GM23338 (cell line): ENCODE measurements around the gene SPN. TPM values are rescaled to one million over a fixed set of nuclear protein-coding genes. Genes with fewer than 3 reads are reported as not detected.
A peak's percentile ranks its signal among the peaks of the same experiment; 100 is the strongest.

ENCODE experiments used
- ATAC-seq: fragments of 200-7000 bp; cut with Tn5 transposase; 3 replicates; pipeline ENCODE4 v1.9.1; 2020
- DNase-seq: peaks from one replicate; pipeline ENCODE4 v3.0.0-alpha.2; 2015; ENCODE audit warnings: low spot score
- H2AFZ ChIP-seq: fragments of 200-600 bp; sonication (generic); 2 replicates; pipeline ENCODE4 v1.8.0; 2016; ENCODE audit warnings: antibody characterized with exemption, mild to moderate bottlenecking, moderate library complexity
- H3F3A ChIP-seq: fragments of 200-600 bp; sonication (generic); replicated peaks from 2 replicates; pipeline ENCODE4 v1.8.0; 2017; ENCODE audit warnings: antibody characterized with exemption, mixed run types, low read depth
- H3K27ac ChIP-seq: fragments of 200-600 bp; sonication (generic); 2 replicates; pipeline ENCODE4 v1.6.1; 2016; ENCODE audit warnings: low read depth
- H3K27me3 ChIP-seq: fragments of 200-600 bp; sonication (generic); 2 replicates; pipeline ENCODE4 v1.8.0; 2016; ENCODE audit warnings: mild to moderate bottlenecking, mixed run types, moderate library complexity; ENCODE audit not compliant: insufficient read depth
- H3K36me3 ChIP-seq: fragments of 200-600 bp; sonication (generic); 2 replicates; pipeline ENCODE4 v1.8.0; 2016; ENCODE audit warnings: mild to moderate bottlenecking; ENCODE audit not compliant: insufficient read depth
- H3K4me1 ChIP-seq: fragments of 200-600 bp; sonication (generic); 2 replicates; pipeline ENCODE4 v1.8.0; 2016; ENCODE audit warnings: mild to moderate bottlenecking, moderate library complexity; ENCODE audit not compliant: insufficient read depth
- H3K4me2 ChIP-seq: fragments of 200-600 bp; sonication (generic); 2 replicates; pipeline ENCODE4 v1.7.1; 2017; ENCODE audit warnings: mixed run types
- H3K4me3 ChIP-seq: fragments of 200-600 bp; sonication (generic); 2 replicates; pipeline ENCODE4 v1.6.1; 2016; ENCODE audit warnings: mixed run types
- H3K79me2 ChIP-seq: fragments of 200-600 bp; sonication (generic); replicated peaks from 2 replicates; pipeline ENCODE4 v1.8.0; 2017; ENCODE audit warnings: mild to moderate bottlenecking; ENCODE audit not compliant: insufficient read depth
- H3K9me2 ChIP-seq: fragments of 200-600 bp; sonication (generic); 2 replicates; pipeline ENCODE4 v1.8.0; 2017; ENCODE audit not compliant: insufficient read depth
- H4K20me1 ChIP-seq: fragments of 200-600 bp; sonication (generic); replicated peaks from 2 replicates; pipeline ENCODE4 v1.8.0; 2017; ENCODE audit warnings: mild to moderate bottlenecking; ENCODE audit not compliant: insufficient read depth
- H3K27ac Mint-ChIP-seq: 2 replicates; pipeline ENCODE4 v1.8.0; 2020; ENCODE audit warnings: inconsistent platforms, mild to moderate bottlenecking, moderate library complexity, mixed read lengths
- H3K27me3 Mint-ChIP-seq: 3 replicates; pipeline ENCODE4 v1.8.0; 2022; ENCODE audit warnings: low read depth, mild to moderate bottlenecking, moderate library complexity, mixed read lengths, inconsistent platforms; ENCODE audit not compliant: insufficient read depth, poor library complexity
- H3K36me3 Mint-ChIP-seq: 3 replicates; pipeline ENCODE4 v1.8.0; 2021; ENCODE audit warnings: low read depth, mild to moderate bottlenecking, inconsistent platforms, moderate library complexity, mixed read lengths
- H3K4me1 Mint-ChIP-seq: 3 replicates; pipeline ENCODE4 v1.8.0; 2020; ENCODE audit warnings: mild to moderate bottlenecking, inconsistent platforms, mixed read lengths
- H3K4me3 Mint-ChIP-seq: 3 replicates; pipeline ENCODE4 v1.8.0; 2021; ENCODE audit warnings: moderate library complexity, mild to moderate bottlenecking, inconsistent platforms, mixed read lengths
- H3K9me3 Mint-ChIP-seq: 3 replicates; pipeline ENCODE4 v1.8.0; 2020; ENCODE audit warnings: moderate library complexity, mild to moderate bottlenecking, inconsistent platforms, mixed read lengths
- CREB1 ChIP-seq: fragments of 250-450 bp; sonication (Bioruptor Pico); IDR thresholded peaks from 2 replicates; pipeline ENCODE4 v1.5.0; 2020; ENCODE audit warnings: low read depth, mild to moderate bottlenecking, moderate library complexity
- CTCF ChIP-seq, 2 experiments: fragments of 200-600 bp in 1 of 2; sonication (generic) in 1 of 2; conservative IDR thresholded peaks; 2 replicates each; pipeline versions ENCODE4 v1.5.1 to v1.6.1; 2016 to 2017; ENCODE audit warnings: antibody characterized with exemption in 2 of 2, low read depth in 2 of 2, mild to moderate bottlenecking in 2 of 2, moderate library complexity in 1 of 2
- ETS1 ChIP-seq: IDR thresholded peaks from 2 replicates; pipeline ENCODE4 v1.6.1; 2016; ENCODE audit warnings: antibody characterized with exemption
- EZH2 ChIP-seq: fragments of 200-600 bp; sonication (generic); IDR thresholded peaks from one replicate; pipeline ENCODE4 v1.8.0; 2017; ENCODE audit warnings: antibody characterized with exemption, mild to moderate bottlenecking, low read depth; ENCODE audit not compliant: unreplicated experiment
- EZH2phosphoT487 ChIP-seq: fragments of 200-600 bp; sonication (generic); IDR thresholded peaks from one replicate; pipeline ENCODE4 v1.8.1; 2018; ENCODE audit warnings: antibody characterized with exemption; ENCODE audit not compliant: unreplicated experiment
- JUNB ChIP-seq: IDR thresholded peaks from one replicate; pipeline ENCODE4 v1.6.1; 2016; ENCODE audit warnings: antibody characterized with exemption; ENCODE audit not compliant: unreplicated experiment
- NANOG ChIP-seq: IDR thresholded peaks from 2 replicates; pipeline ENCODE4 v1.6.1; 2016; ENCODE audit warnings: antibody characterized with exemption, borderline replicate concordance
- ZNF114 ChIP-seq: fragments of 250-450 bp; sonication (Bioruptor Pico); IDR thresholded peaks from 2 replicates; pipeline ENCODE4 v1.5.0; 2020; ENCODE audit warnings: mild to moderate bottlenecking, moderate library complexity
- ZNF331 ChIP-seq: fragments of 250-450 bp; sonication (Bioruptor Pico); IDR thresholded peaks from 2 replicates; pipeline ENCODE4 v1.5.0; 2020; ENCODE audit warnings: low read depth, mild to moderate bottlenecking, moderate library complexity
- polyA plus RNA-seq: library from polyadenylated mRNA; unstranded; fragments of >200 nt; fragmentation: Nextera tagmentation; extraction: Ambion mirVana; gene quantifications from 2 replicates; pipeline ENCODE4 v1.2.1, GENCODE V29; 2016
- total RNA-seq: library from RNA; depleted of rRNA; stranded (reverse); fragments of >200 nt; shearing (Covaris generic); gene quantifications from 2 replicates; pipeline ENCODE4 v1.2.3, GENCODE V29; 2014; rRNA removed

Gene SPN
- total and polyA plus RNA-seq, 2 experiments from 2014 or later: 0.52 to 2.3 TPM

- H3K36me3 Mint-ChIP-seq: peaks cover 77% of the 10 kb centered on the region
- no peaks in the 10 kb centered on the region for H3K27me3 ChIP-seq
- peaks cover 50% of the 10 kb centered on the region for H3K4me1 Mint-ChIP-seq
- no peak overlapping the region for H3K4me3 ChIP-seq
- no peak overlapping the region for H2AFZ ChIP-seq
- peaks cover 31% of the 10 kb centered on the region for H3K36me3 ChIP-seq
- H3K27ac Mint-ChIP-seq: peak overlapping the region; percentile 36; the same call in 1 of the 2 replicates
- peaks cover 56% of the 10 kb centered on the region for H3K4me1 ChIP-seq
- peaks cover 31% of the 10 kb centered on the region; the same call in 1 of the 2 replicates for H3F3A ChIP-seq
- peak overlapping the region; percentile 51; the same call in 1 of the 2 replicates for H3K27ac ChIP-seq
- no peaks in the 10 kb centered on the region; the same call in 1 of the 3 replicates for H3K9me3 Mint-ChIP-seq
- H3K79me2 ChIP-seq: peaks cover 93% of the 10 kb centered on the region
- H3K4me2 ChIP-seq: no peak overlapping the region
- H4K20me1 ChIP-seq: peaks cover 42% of the 10 kb centered on the region
- peaks cover 20% of the 10 kb centered on the region for H3K27me3 Mint-ChIP-seq
- H3K9me2 ChIP-seq: no peaks in the 10 kb centered on the region
- ATAC-seq (no peak), DNase-seq (no peak)
- H3K4me3 Mint-ChIP-seq: no peak overlapping the region
- TF ChIP-seq EZH2phosphoT487 (no peak), NANOG (no peak), JUNB (no peak), CTCF (conservative IDR thresholded peaks at IDR 0.05; ENCODE audit: low read depth in 2 of 2) (no peak), ZNF331 (no peak), EZH2 (no peak)
Observed at GRCh38 chr16:29717113-29717512, 54.1 kb downstream of the SPN start.

GRCh38 chr16:29719063-29719462 lies 56.0 kb downstream of the SPN start:
- no peaks in the 10 kb centered on the region for H3K27me3 ChIP-seq
- DNase-seq (peak; percentile 24), ATAC-seq (no peak; the same call in 2 of the 3 replicates)
- TF ChIP-seq EZH2phosphoT487: no peak
- TF ChIP-seq ZNF114 (CRISPR knock-in tag): no peak
- TF ChIP-seq CREB1 (CRISPR knock-in tag): no peak
- TF ChIP-seq CTCF (conservative IDR thresholded peaks at IDR 0.05; ENCODE audit: low read depth in 2 of 2): no peak
- no peak for TF ChIP-seq JUNB
- no peak for TF ChIP-seq ETS1
- no peak for TF ChIP-seq ZNF331
- no peak for TF ChIP-seq NANOG
- H3K9me3 Mint-ChIP-seq: no peaks in the 10 kb centered on the region; the same call in 1 of the 3 replicates
- H3K4me1 ChIP-seq: peaks cover 49% of the 10 kb centered on the region
- no peaks in the 10 kb centered on the region for H3K9me2 ChIP-seq
- peaks cover 37% of the 10 kb centered on the region; the same call in 1 of the 2 replicates for H3F3A ChIP-seq
- peaks cover 23% of the 10 kb centered on the region for H3K36me3 ChIP-seq
- H3K27ac Mint-ChIP-seq: peak overlapping the region; percentile 94
- H2AFZ ChIP-seq: no peak overlapping the region
- H3K79me2 ChIP-seq: peaks cover 99% of the 10 kb centered on the region
- peak overlapping the region; percentile 59; the same call in 1 of the 2 replicates for H3K27ac ChIP-seq
- H3K4me1 Mint-ChIP-seq: peaks cover 45% of the 10 kb centered on the region
- H4K20me1 ChIP-seq: peaks cover 58% of the 10 kb centered on the region
- peak overlapping the region; percentile 44 for H3K4me2 ChIP-seq
- H3K36me3 Mint-ChIP-seq: peaks cover 75% of the 10 kb centered on the region
- H3K27me3 Mint-ChIP-seq: peaks cover 22% of the 10 kb centered on the region
- no peak overlapping the region for H3K4me3 ChIP-seq
- peak overlapping the region; percentile 56 for H3K4me3 Mint-ChIP-seq

Other genes starting within 250 kb of the SPN start
- gene BOLA2, start 208.9 kb upstream of the SPN start, total RNA-seq: 22.1 and 25.4 TPM in 2 replicates
- 30.0 and 39.6 TPM in 2 replicates for gene BOLA2, start 208.9 kb upstream of the SPN start, polyA plus RNA-seq
- 62.6 and 65.9 TPM in 2 replicates for gene SLX1B, start 208.7 kb upstream of the SPN start, total RNA-seq
- 2.8 and 2.9 TPM in 2 replicates for gene SLX1B, start 208.7 kb upstream of the SPN start, polyA plus RNA-seq
- gene SULT1A4, start 203.3 kb upstream of the SPN start, total RNA-seq: 3.9 and 8.5 TPM in 2 replicates
- 4.2 and 9.4 TPM in 2 replicates for gene SULT1A4, start 203.3 kb upstream of the SPN start, polyA plus RNA-seq
- 17.6 and 66.2 TPM in 2 replicates for gene NPIPB12, start 156.8 kb upstream of the SPN start, total RNA-seq
- 64.6 and 72.8 TPM in 2 replicates for gene NPIPB12, start 156.8 kb upstream of the SPN start, polyA plus RNA-seq
- 102 and 128 TPM in 2 replicates for gene QPRT, start 15.9 kb downstream of the SPN start, total RNA-seq
- gene QPRT, start 15.9 kb downstream of the SPN start, polyA plus RNA-seq: 65.4 and 79.1 TPM in 2 replicates
- gene C16orf54, start 82.7 kb downstream of the SPN start, total RNA-seq: not detected in 2 replicates
- gene C16orf54, start 82.7 kb downstream of the SPN start, polyA plus RNA-seq: 2.0 and 3.2 TPM in 2 replicates
- gene ZG16, start 115.0 kb downstream of the SPN start, total RNA-seq: not detected in 2 replicates
- not detected in 2 replicates for gene ZG16, start 115.0 kb downstream of the SPN start, polyA plus RNA-seq
- 179 and 192 TPM in 2 replicates for gene KIF22, start 127.5 kb downstream of the SPN start, total RNA-seq
- gene KIF22, start 127.5 kb downstream of the SPN start, polyA plus RNA-seq: 110 and 120 TPM in 2 replicates
- 181 and 270 TPM in 2 replicates for gene MAZ, start 143.3 kb downstream of the SPN start, total RNA-seq
- gene MAZ, start 143.3 kb downstream of the SPN start, polyA plus RNA-seq: 155 and 170 TPM in 2 replicates
- gene PRRT2, start 148.9 kb downstream of the SPN start, total RNA-seq: 8.9 and 13.3 TPM in 2 replicates
- gene PRRT2, start 148.9 kb downstream of the SPN start, polyA plus RNA-seq: 13.6 and 16.6 TPM in 2 replicates
- gene PAGR1, start 152.9 kb downstream of the SPN start, total RNA-seq: 59.7 and 67.6 TPM in 2 replicates
- gene PAGR1, start 152.9 kb downstream of the SPN start, polyA plus RNA-seq: 76.7 and 78.7 TPM in 2 replicates
- gene MVP, start 157.2 kb downstream of the SPN start, total RNA-seq: 2.6 and 3.7 TPM in 2 replicates
- gene MVP, start 157.2 kb downstream of the SPN start, polyA plus RNA-seq: 1.4 and 2.0 TPM in 2 replicates
- gene CDIPT, start 200.0 kb downstream of the SPN start, total RNA-seq: 60.0 and 78.1 TPM in 2 replicates
- gene CDIPT, start 200.0 kb downstream of the SPN start, polyA plus RNA-seq: 35.7 and 36.2 TPM in 2 replicates
- gene SEZ6L2, start 236.3 kb downstream of the SPN start, total RNA-seq: 55.8 and 71.9 TPM in 2 replicates
- 17.8 and 18.0 TPM in 2 replicates for gene SEZ6L2, start 236.3 kb downstream of the SPN start, polyA plus RNA-seq
- 11.3 and 20.6 TPM in 2 replicates for gene ASPHD1, start 237.2 kb downstream of the SPN start, total RNA-seq
- gene ASPHD1, start 237.2 kb downstream of the SPN start, polyA plus RNA-seq: 12.4 and 15.5 TPM in 2 replicates